Rectal smooth muscle tissue (tissue), 1 donor: ENCODE results near the gene TCF4.
A peak's percentile ranks its signal among the peaks of the same experiment; 100 is the strongest.

ENCODE experiments used
- H3K27ac ChIP-seq: one replicate; pipeline ENCODE4 v1.7.0; 2013; ENCODE audit warnings: low read depth, low read length, inconsistent platforms
- H3K27me3 ChIP-seq: one replicate; pipeline ENCODE4 v1.7.0; 2013; ENCODE audit warnings: low read length; ENCODE audit not compliant: control insufficient read depth, insufficient read depth
- H3K36me3 ChIP-seq: one replicate; pipeline ENCODE4 v1.7.0; 2013; ENCODE audit warnings: low read length; ENCODE audit not compliant: control insufficient read depth, insufficient read depth
- H3K4me1 ChIP-seq: one replicate; pipeline ENCODE4 v1.7.0; 2013; ENCODE audit warnings: low read length; ENCODE audit not compliant: control insufficient read depth, insufficient read depth
- H3K4me3 ChIP-seq: one replicate; pipeline ENCODE4 v1.7.0; 2013; ENCODE audit warnings: low read length
- H3K9ac ChIP-seq: one replicate; pipeline ENCODE4 v1.7.0; 2013; ENCODE audit warnings: low read length

The TCF4 gene

DNA sequence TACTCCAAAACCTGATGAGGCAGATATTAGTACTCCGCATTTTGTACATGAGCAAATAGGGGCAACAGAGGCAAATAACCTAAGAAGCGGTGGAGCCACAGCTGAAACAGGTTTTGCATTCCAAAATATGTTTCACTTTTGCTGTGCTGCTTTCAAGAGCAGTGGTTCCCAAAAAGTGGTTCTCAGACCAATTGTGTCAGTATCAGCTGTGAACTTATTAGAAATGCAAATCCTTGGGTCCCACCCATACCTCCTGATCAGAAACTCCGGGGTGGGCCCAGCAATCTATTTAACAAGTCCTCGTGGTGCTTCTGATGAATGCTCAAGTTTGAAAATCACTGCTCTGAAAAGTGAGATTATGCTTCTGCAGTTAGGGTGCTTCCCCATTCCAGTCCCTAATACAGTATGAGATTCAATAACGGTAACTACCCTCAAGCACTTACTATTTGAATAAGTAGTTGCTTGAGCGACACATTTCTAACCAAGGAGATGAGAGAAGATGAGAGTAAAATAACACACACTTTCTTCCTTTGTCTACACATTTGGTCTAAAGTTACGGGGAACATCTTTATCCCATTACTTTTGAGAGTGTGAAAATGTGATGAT, 17.8 kb upstream of the TCF4 start:
- Histone ChIP-seq H3K27me3 (no peaks in the 10 kb centered on the region), H3K4me1 (no peaks in the 10 kb centered on the region), H3K36me3 (no peaks in the 10 kb centered on the region), H3K27ac (no peak overlapping the region), H3K9ac (no peak overlapping the region), H3K4me3 (no peak overlapping the region)

DNA sequence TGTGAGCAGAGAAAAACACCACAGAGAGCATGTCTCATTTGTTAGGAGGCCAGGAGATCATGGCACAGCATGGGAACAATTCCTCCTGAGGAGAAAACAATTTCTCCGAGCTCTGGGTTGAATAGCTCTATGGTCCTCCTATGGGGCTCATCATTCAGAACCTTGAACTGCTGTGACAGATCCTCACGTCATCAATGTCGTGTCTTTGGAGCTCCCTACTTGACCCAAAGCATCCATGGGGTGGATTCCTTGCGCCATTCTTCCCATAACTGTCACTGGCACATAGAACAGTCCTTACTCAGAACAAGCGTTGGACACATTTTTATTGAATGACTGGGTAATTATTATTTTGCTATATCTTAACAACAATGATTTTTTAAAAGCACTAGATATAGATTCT, 15.8 kb upstream of the TCF4 start:
- no peaks in the 10 kb centered on the region for H3K4me1 ChIP-seq
- no peaks in the 10 kb centered on the region for H3K36me3 ChIP-seq
- H3K27me3 ChIP-seq, result no peaks in the 10 kb centered on the region
- no peak overlapping the region for H3K27ac ChIP-seq
- no peak overlapping the region for H3K9ac ChIP-seq
- no peak overlapping the region for H3K4me3 ChIP-seq

GRCh38 chr18:55593888-55594287, 5.9 kb upstream of the TCF4 start:
- Histone ChIP-seq H3K4me3 (no peak overlapping the region), H3K36me3 (no peaks in the 10 kb centered on the region), H3K27ac (no peak overlapping the region), H3K4me1 (no peaks in the 10 kb centered on the region), H3K9ac (no peak overlapping the region), H3K27me3 (no peaks in the 10 kb centered on the region)

DNA sequence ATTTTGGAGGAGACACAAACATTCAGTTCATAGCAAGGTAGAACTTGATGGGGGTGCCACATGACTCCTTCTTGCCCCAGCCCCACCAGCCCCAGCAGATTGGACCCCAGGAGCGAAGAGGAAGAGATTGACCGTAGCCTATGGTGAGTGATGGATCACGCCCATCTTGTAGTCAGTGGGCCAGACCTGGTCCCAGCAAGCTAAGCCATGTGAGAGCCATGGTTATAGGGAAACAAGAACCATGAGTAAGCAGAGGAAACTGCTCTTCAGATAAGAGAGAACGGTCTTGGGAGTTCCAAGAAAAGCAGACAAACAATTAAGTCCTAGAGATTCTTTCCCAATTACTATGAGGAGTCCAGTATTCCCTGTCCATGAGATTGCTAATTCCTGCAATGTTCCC, 4.6 kb upstream of the TCF4 start:
- Histone ChIP-seq H3K4me1 (no peaks in the 10 kb centered on the region), H3K27me3 (no peaks in the 10 kb centered on the region), H3K36me3 (no peaks in the 10 kb centered on the region), H3K4me3 (no peak overlapping the region), H3K9ac (no peak overlapping the region), H3K27ac (no peak overlapping the region)

DNA sequence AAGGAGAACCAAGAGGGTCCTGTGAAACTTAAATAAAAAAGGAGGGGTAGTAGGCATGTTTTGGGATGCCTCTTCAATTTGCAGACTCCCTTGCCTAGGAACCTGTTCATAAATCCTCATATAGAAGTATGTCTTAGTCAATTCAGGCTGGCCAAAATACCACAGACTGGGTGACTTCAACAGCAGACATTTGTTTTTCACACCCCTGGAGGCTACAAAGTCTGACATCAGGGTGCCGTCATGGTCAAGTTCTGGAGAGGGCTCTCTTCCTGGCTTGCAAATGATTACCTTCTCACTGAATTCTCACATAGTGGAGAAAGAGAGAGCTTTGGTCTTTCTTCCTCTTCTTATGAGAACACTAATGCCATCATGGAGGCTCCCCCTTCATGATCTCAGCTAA, 4.1 kb upstream of the TCF4 start:
- H3K4me1 ChIP-seq, result no peaks in the 10 kb centered on the region
- no peak overlapping the region for H3K4me3 ChIP-seq
- no peaks in the 10 kb centered on the region for H3K27me3 ChIP-seq
- H3K36me3 ChIP-seq, result no peaks in the 10 kb centered on the region
- H3K9ac ChIP-seq, result no peak overlapping the region
- H3K27ac ChIP-seq, result no peak overlapping the region

GRCh38 chr18:55589625-55590291, 1.8 kb upstream of the TCF4 start:
- Histone ChIP-seq H3K27me3 (no peaks in the 10 kb centered on the region), H3K27ac (peak overlapping the region; percentile 81), H3K9ac (peak overlapping the region; percentile 42), H3K4me1 (peaks cover 5% of the 10 kb centered on the region), H3K36me3 (no peaks in the 10 kb centered on the region), H3K4me3 (peak overlapping the region; percentile 77)

DNA sequence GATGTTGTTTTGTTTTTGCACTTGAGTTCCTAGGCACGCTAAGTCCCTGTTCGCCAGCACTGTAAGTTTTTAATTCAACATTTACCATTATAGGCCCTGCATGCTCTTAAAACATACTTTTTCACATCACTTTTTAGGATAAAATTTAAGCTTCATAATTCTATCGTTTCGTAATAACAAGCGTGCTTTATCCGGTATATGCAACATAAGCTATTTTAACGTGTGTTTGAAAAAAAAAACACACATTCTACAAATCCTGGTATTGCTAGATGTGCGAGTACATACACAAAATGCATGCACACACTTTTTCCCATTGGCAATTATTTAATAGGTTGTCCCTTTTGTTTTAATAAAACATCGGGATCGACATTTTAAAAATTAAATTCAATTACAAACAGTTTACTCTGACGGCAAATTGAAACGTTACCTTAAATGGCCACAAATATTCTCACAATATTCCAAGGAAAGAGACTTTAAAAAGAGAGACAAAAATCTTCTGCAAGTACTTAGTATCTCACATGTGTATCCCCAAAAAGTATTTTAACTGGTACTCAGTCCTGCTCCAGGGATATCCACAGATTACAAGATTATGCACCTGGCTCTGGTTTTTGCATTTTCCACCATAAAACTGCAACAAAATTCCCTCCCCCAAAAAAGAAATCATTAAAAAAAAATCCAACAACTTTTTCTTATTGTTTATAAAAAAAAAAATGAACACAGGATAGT, 1.0 kb upstream of the TCF4 start:
- H3K27ac ChIP-seq, result peak overlapping the region; percentile 81
- H3K27me3 ChIP-seq, result no peaks in the 10 kb centered on the region

GRCh38 chr18:55587418-55588110, 428 bp downstream of the TCF4 start:
- no peaks in the 10 kb centered on the region for H3K27me3 ChIP-seq
- H3K4me3 ChIP-seq, result peak overlapping the region; percentile 71
- H3K36me3 ChIP-seq, result no peaks in the 10 kb centered on the region
- peak overlapping the region; percentile 81 for H3K27ac ChIP-seq
- peaks cover 8% of the 10 kb centered on the region for H3K4me1 ChIP-seq
- no peak overlapping the region for H3K9ac ChIP-seq

More for the DNA sequence above, 1.0 kb upstream of the TCF4 start:
- Histone ChIP-seq H3K9ac (no peak overlapping the region), H3K36me3 (no peaks in the 10 kb centered on the region), H3K4me1 (peaks cover 8% of the 10 kb centered on the region), H3K4me3 (peak overlapping the region; percentile 71)

GRCh38 chr18:55585920-55586561, 2.0 kb downstream of the TCF4 start:
- Histone ChIP-seq H3K27me3 (no peaks in the 10 kb centered on the region), H3K36me3 (no peaks in the 10 kb centered on the region), H3K27ac (peak overlapping the region; percentile 74), H3K9ac (no peak overlapping the region), H3K4me3 (peak overlapping the region; percentile 64), H3K4me1 (peaks cover 10% of the 10 kb centered on the region)

- peaks cover 10% of the 10 kb centered on the region for H3K4me1 ChIP-seq
- H3K36me3 ChIP-seq, result no peaks in the 10 kb centered on the region
- peak overlapping the region; percentile 74 for H3K27ac ChIP-seq
- no peak overlapping the region for H3K9ac ChIP-seq
- H3K4me3 ChIP-seq, result peak overlapping the region; percentile 64
- H3K27me3 ChIP-seq, result no peaks in the 10 kb centered on the region
These were observed 2.7 kb downstream of the TCF4 start for GRCh38 chr18:55585065-55585919.

- Histone ChIP-seq H3K27ac (no peak overlapping the region), H3K36me3 (no peaks in the 10 kb centered on the region), H3K4me1 (peaks cover 15% of the 10 kb centered on the region), H3K4me3 (no peak overlapping the region), H3K27me3 (no peaks in the 10 kb centered on the region), H3K9ac (no peak overlapping the region)
These were observed 3.8 kb downstream of the TCF4 start for GRCh38 chr18:55584201-55584600.
